Small intestine (tissue), 7 donors: ENCODE results near the gene C1orf21. TPM values are rescaled to one million over a fixed set of nuclear protein-coding genes. Genes with fewer than 3 reads are reported as not detected.

ENCODE experiments used
- DNase-seq, 2 donors: peaks; one replicate each; pipeline versions ENCODE4 v3.0.0 to v3.0.0-alpha.2; 2013
- FAIRE-seq: peaks from 2 replicates; lab custom pipeline; 2012; peaks lifted over from hg19 to GRCh38; lab: Jason Lieb, UNC
- H3K27ac ChIP-seq, 3 donors: one replicate each; pipeline ENCODE4 v1.5.1; 2013; ENCODE audit warnings: low read length in 2 of 3, mild to moderate bottlenecking in 2 of 3, control low read depth in 1 of 3, inconsistent platforms in 1 of 3, low read depth in 1 of 3, moderate library complexity in 1 of 3
- H3K27me3 ChIP-seq, 3 donors: one replicate each; pipeline ENCODE4 v1.6.1; 2013; ENCODE audit warnings: low read length in 3 of 3, inconsistent platforms in 1 of 3; ENCODE audit not compliant: control insufficient read depth in 3 of 3, insufficient read depth in 3 of 3
- H3K36me3 ChIP-seq, 3 donors: one replicate each; pipeline ENCODE4 v1.6.1; 2013; ENCODE audit warnings: low read length in 3 of 3, inconsistent platforms in 1 of 3, low read depth in 1 of 3, mild to moderate bottlenecking in 1 of 3, moderate library complexity in 1 of 3; ENCODE audit not compliant: control insufficient read depth in 3 of 3, insufficient read depth in 2 of 3
- H3K4me1 ChIP-seq, 3 donors: one replicate each; pipeline ENCODE4 v1.6.1; 2013; ENCODE audit warnings: low read length in 2 of 3, inconsistent platforms in 1 of 3, low read depth in 1 of 3, mild to moderate bottlenecking in 1 of 3, moderate library complexity in 1 of 3; ENCODE audit not compliant: control insufficient read depth in 3 of 3, insufficient read depth in 2 of 3
- H3K4me3 ChIP-seq, 3 donors: one replicate each; pipeline ENCODE4 v1.5.1; 2013; ENCODE audit warnings: low read length in 3 of 3, control low read depth in 1 of 3, inconsistent platforms in 1 of 3, low read depth in 1 of 3, mild to moderate bottlenecking in 1 of 3, moderate library complexity in 1 of 3
- H3K9me3 ChIP-seq, 2 donors: one replicate each; pipeline ENCODE4 v1.6.1; 2013; ENCODE audit warnings: low read depth in 1 of 2, low read length in 1 of 2; ENCODE audit not compliant: control insufficient read depth in 2 of 2, insufficient read depth in 1 of 2
- WGBS, 3 donors: extraction: QIAGEN DNeasy Blood & Tissue Kit; methylation state at CpG; one replicate each; pipeline ENCODE4 v1.1.7; 2013; 5-methylcytosine and 5-hydroxymethylcytosine counted together
- polyA plus RNA-seq, 4 donors: library from polyadenylated mRNA; stranded (reverse) in 3 of 4; unstranded in 1 of 4; fragments of 200-250 nt in 3 of 4; fragments of 120-200 nt in 1 of 4; gene quantifications; one replicate each; pipeline versions ENCODE4 v1.2.1 to v1.2.3, GENCODE V29; 2013
- donor health status: healthy with polysubstance abuse.
- donor health status: control.
- donor health status: control.
- donor health status: Bipolar disorder and iron deficiency.
- donor health status: healthy.

Gene C1orf21
- polyA plus RNA-seq, 4 donors: 36.5 to 78.3 (median 58.9) TPM

DNA sequence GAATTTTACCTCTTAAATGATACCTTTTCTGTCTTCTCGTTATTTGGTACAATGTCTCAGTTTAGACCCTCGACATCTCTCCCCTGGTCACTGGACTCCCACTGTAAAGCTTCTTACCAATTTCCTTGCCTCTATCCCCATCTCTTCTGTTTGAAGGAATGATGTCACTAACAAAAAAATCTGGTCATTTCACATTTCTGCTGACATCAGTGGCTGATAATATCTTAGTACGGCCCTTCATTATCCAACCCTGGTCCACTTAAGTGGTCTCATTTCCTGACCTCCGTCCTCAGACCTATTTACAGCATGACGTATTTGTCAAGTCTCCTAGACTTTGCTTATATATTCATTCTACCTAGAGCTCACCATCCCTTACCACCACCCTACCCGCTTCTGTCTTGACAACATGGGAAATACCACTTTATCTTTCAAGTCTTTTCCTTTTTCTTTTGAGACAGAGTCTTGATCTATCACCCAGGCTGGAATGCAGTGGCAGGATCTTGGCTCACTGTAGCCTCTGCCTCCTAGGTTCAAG lies 60.9 kb downstream of the C1orf21 start:
- Histone ChIP-seq H3K36me3 (no peaks in the 10 kb centered on the region), H3K4me1 (peaks cover 0 to 7% (median 6%) of the 10 kb centered on the region in 3 donors), H3K4me3 (no peak overlapping the region), H3K27me3 (no peaks in the 10 kb centered on the region), H3K9me3 (no peaks in the 10 kb centered on the region), H3K27ac (no peak overlapping the region)
- FAIRE-seq (no peak), DNase-seq (no peak)
- 88 to 94% (median 94%) methylated on average over 6 of the region's 6 CpGs for WGBS, 3 donors

DNA sequence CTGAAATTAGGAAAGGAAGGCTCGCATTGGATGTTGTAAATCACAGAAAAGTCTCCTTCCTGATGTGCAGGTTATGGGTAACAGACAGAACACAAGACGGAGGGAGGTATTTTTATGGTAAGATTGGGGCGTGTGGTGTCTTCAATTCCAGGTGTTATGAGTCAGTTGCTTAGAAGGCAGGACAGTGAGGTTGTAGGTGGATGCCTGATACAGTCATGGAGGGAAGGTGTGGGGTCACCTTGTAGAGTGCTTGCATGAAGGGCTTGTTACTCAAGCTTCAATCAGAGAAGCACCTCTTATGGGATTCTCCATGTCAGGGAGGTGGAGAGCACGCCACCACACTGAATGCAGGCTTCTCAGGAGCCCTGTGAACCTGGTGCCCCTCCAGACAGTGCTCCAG lies 63.1 kb downstream of the C1orf21 start:
- FAIRE-seq: no peak
- no peaks in the 10 kb centered on the region for H3K9me3 ChIP-seq
- H3K27ac ChIP-seq: no peak overlapping the region
- H3K36me3 ChIP-seq: no peaks in the 10 kb centered on the region
- 86 to 97% (median 89%) methylated on average over 4 of the region's 4 CpGs for whole genome bisulfite sequencing, 3 donors
- H3K4me1 ChIP-seq: peaks cover 0 to 2% (median 0%) of the 10 kb centered on the region in 3 donors
- H3K27me3 ChIP-seq: no peaks in the 10 kb centered on the region
- no peak for DNase-seq
- H3K4me3 ChIP-seq: no peak overlapping the region

DNA sequence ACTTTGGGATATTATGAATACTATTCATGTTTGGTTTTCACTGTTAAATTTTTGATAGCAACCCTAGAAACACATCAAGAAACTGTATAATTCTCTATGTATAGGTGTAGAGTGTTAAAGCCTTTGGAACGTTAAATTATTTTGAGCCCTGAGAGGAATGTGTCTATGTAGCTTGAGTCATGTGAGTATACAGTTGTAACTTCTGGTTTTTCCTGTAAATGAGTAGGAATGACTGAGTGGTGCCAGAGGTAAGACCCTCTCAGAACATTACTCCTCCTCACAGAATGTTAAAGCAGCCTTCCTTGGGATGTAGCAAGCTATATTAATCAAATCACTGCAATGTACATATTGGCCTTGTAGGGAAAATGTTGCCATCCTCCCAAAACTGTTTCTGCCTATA lies 69.0 kb downstream of the C1orf21 start:
- no peaks in the 10 kb centered on the region for H3K36me3 ChIP-seq
- no peak overlapping the region for H3K4me3 ChIP-seq
- H3K27me3 ChIP-seq: no peaks in the 10 kb centered on the region
- H3K27ac ChIP-seq: no peak overlapping the region
- no peak for FAIRE-seq
- DNase-seq: no peak
- H3K9me3 ChIP-seq: no peaks in the 10 kb centered on the region
- H3K4me1 ChIP-seq: peaks cover 1 to 6% (median 2%) of the 10 kb centered on the region in 3 donors
- 67 to 94% (median 93%) methylated on average over 1 of the region's 1 CpG for WGBS, 3 donors

DNA sequence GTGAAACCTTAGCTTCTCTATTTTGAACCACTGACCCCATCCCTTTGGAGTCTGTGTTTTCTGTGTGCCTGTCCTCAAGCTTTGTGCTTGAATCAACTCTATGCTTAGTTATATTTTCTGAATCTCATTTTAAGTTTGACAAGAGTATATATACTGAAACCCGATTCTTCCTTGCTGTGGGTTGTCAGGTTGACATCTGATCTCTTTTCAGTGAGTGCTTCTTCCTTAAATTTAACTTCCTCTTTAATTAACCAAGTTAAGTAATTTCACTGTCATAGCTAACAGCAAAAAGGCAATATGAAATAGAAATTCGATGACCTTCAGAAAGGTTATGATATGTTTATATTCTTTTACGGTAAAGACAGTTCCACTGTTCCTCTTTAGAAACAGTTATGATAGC lies 69.4 kb downstream of the C1orf21 start:
- Histone ChIP-seq H3K4me1 (peaks cover 2 to 6% (median 3%) of the 10 kb centered on the region in 3 donors), H3K9me3 (no peaks in the 10 kb centered on the region), H3K27me3 (no peaks in the 10 kb centered on the region), H3K27ac (no peak overlapping the region), H3K36me3 (no peaks in the 10 kb centered on the region), H3K4me3 (no peak overlapping the region)
- 65 to 81% (median 67%) methylated on average over 3 of the region's 3 CpGs for whole genome bisulfite sequencing, 3 donors
- no peak for FAIRE-seq
- DNase-seq: no peak

DNA sequence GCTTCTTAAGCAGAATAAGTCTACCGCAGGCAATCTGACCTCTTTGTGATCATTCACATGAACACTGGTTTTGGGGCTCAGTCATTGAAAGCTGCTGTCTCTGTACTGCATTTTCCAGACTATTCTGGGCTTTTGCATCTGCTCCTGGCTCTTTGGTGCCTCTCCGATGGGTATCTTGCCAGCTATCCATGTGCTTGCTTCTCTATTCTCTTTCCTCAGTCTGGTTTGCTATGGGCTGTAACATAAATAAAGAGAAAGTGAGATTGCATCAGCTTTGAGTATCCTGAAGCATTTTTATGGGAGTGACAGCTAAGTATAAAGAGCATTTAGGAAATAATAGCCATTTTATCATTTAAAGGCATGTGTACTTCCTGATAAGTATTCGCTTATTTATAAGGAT lies 70.7 kb downstream of the C1orf21 start:
- 69 to 75% (median 74%) methylated on average over 3 of the region's 3 CpGs for WGBS, 3 donors
- FAIRE-seq: no peak
- peaks cover 3 to 8% (median 6%) of the 10 kb centered on the region in 3 donors for H3K4me1 ChIP-seq
- no peak overlapping the region for H3K4me3 ChIP-seq
- no peaks in the 10 kb centered on the region for H3K27me3 ChIP-seq
- DNase-seq: no peak
- no peaks in the 10 kb centered on the region for H3K36me3 ChIP-seq
- H3K27ac ChIP-seq: no peak overlapping the region
- H3K9me3 ChIP-seq: no peaks in the 10 kb centered on the region

DNA sequence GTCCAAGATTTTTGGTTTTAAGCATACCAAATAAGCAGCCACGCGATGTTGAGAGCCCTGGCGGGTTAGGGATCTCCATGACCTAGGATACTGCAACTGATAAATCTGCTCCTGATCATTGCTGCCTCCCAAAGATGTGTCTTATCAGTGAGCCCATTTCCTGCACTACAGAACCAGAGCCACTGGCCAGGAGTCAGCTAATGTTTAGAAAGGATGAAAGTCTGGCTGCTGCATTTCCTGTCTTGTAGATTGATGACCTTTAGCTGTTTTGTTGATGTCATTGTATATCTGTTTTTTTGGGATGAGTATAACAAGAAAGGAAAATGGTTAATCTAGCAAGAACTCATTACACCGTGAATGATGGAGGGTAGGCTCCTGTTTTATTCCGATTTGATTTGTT lies 74.5 kb downstream of the C1orf21 start:
- no peaks in the 10 kb centered on the region for H3K27me3 ChIP-seq
- 68 to 82% (median 69%) methylated on average over 5 of the region's 5 CpGs for WGBS, 3 donors
- H3K4me1 ChIP-seq: peaks cover 0 to 8% (median 3%) of the 10 kb centered on the region in 3 donors
- H3K9me3 ChIP-seq: no peaks in the 10 kb centered on the region
- DNase-seq (no peak), FAIRE-seq (no peak)
- no peak overlapping the region for H3K4me3 ChIP-seq
- H3K36me3 ChIP-seq: no peaks in the 10 kb centered on the region
- H3K27ac ChIP-seq: no peak overlapping the region

DNA sequence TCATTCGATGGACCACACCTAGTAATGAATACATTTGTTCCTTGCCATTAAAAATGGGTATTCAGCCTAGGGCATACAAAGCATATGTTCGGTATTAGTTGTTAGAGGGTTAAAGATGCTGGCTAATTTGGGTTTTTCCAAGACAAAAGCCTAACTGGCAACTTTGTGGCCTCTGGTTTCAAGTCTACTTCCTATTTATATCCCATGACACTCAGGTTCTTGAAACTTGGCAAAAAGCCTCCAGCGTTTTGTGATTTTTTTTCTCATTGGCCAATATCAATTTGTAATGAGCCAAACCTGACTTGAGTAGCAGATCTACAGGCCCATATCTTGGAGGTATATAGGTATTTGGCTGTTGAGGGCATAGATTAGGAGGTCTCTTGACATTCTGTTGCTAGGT lies 75.3 kb downstream of the C1orf21 start:
- no peak overlapping the region for H3K4me3 ChIP-seq
- H3K4me1 ChIP-seq: peaks cover 0 to 8% (median 3%) of the 10 kb centered on the region in 3 donors
- H3K27ac ChIP-seq: no peak overlapping the region
- WGBS, 3 donors: 59 to 64% (median 63%) methylated on average over 3 of the region's 3 CpGs
- no peak for DNase-seq
- H3K9me3 ChIP-seq: no peaks in the 10 kb centered on the region
- H3K36me3 ChIP-seq: no peaks in the 10 kb centered on the region
- no peaks in the 10 kb centered on the region for H3K27me3 ChIP-seq
- no peak for FAIRE-seq

DNA sequence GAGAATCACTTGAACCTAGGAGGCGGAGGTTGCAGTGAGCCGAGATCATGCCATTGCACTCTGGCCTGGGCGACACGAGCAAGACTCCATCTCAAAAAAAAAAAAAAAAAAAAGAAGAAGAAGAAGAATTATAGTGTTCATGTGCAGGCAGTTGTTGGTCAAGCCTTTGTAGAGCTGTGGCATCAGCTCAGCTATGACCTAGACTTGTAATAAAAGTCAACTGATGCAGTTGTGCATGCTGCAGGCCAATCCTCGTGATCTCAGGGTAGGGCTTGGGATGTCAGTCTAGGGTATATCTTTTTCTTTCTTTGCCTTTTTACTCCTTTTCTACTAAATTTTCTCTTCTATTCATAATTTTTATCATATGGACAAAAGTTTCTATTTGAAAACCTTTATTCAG lies 76.2 kb downstream of the C1orf21 start:
- no peak for FAIRE-seq
- WGBS, 3 donors: 91 to 93% (median 92%) methylated on average over 5 of the region's 5 CpGs

DNA sequence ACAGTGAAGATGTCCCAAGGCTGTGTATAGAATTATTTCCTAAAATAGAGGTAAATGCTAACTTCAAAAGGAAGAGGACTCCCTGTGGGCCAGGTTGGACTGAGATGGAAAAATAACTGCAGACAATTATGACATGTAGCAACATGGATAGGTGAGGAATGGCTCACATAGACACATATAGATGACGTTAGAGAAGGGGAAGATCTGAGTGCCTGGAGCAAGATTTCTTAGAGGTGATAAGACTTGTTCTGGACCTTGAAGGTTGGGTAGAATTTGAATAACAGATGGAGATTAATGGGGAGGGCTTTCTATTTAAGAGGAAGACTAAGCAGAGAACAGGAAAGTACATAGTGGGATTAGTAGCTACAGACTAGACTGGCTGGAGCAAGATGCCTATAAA lies 76.9 kb downstream of the C1orf21 start:
- no peak for DNase-seq
- Histone ChIP-seq H3K27ac (no peak overlapping the region), H3K27me3 (no peaks in the 10 kb centered on the region), H3K9me3 (no peaks in the 10 kb centered on the region), H3K4me1 (peaks cover 0 to 6% (median 3%) of the 10 kb centered on the region in 3 donors), H3K4me3 (no peak overlapping the region), H3K36me3 (no peaks in the 10 kb centered on the region)
- WGBS, 3 donors: 88 to 93% (median 91%) methylated on average over 1 of the region's 1 CpG
- no peak for FAIRE-seq

More for the DNA sequence above, 76.2 kb downstream of the C1orf21 start:
- DNase-seq: no peak
- H3K4me3 ChIP-seq: no peak overlapping the region
- H3K4me1 ChIP-seq: peaks cover 0 to 6% (median 3%) of the 10 kb centered on the region in 3 donors
- no peaks in the 10 kb centered on the region for H3K36me3 ChIP-seq
- H3K27me3 ChIP-seq: no peaks in the 10 kb centered on the region
- no peaks in the 10 kb centered on the region for H3K9me3 ChIP-seq
- H3K27ac ChIP-seq: no peak overlapping the region
